ENCODE measurements around the gene DEGS2.

DEGS2 gene

DNA sequence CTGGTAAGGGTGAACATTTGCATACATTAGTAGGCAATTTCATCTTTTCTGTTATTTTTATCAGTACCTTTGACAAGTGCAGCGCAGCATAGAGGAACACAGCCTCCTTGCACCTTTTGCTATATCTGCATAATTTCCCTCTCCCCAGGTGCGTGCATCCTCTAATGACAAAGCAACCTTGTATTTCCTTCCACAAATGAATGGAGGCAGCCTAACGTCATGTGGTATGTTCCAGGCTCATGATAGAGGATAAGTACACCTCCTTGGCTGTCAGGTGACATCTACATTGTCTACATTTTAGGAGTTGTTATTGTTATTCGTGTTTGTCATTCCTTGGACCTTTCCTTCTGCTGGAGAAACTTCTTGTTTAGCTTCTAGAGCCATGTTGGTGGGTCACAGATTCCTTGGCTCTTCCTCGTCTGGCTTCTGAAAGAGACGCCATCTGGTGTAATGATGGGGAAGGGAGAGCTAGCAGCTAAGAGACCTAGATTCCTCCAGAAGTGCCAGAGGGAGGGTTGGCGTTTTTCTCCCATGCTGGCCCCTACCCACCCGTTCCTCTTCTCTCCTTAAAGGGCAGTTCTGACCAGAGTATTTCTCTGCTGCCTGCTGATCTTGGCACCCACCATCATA is 57.2 kb downstream of the DEGS2 start:
- no peak for FAIRE-seq

DNA sequence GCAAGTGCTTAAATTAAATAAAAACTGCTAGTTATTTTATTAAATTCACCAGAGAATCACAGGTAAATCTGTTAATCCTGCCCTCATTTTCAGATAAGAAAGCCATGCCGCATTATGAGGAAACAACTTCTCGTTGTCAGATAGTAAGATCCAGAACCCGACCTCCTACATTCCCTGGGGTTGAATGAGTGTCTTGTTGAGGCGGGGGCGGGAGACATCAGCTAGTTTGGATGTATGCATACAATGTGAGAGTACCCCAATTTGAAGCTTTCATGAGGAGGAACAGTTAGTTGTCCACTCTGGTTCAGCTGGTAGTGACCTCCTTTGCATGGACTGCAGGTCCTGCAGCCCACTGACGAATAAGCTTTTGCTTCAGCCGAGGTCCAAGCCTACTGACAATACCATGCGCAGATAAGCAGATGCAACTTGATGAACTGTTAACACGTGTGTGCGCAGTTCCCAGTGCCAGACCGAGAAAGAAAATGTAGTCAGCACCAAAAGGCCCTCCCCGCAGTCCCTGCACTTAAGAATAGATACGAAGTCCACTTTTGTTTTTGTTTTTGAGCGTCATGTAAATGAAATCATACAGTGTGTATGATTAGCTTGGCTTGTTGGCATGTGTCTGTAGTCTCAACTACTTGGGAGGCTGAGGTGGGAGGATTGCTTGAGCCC is 59.3 kb downstream of the DEGS2 start:
- FAIRE-seq: no peak
- DNase-seq (ENCODE audit: extremely low spot score, insufficient read length, low read depth): no peak

More for the DNA sequence above, 57.2 kb downstream of the DEGS2 start:
- DNase-seq (ENCODE audit: extremely low spot score, insufficient read length, low read depth): no peak

GRCh38 chr14:100098171-100098570 is 61.3 kb downstream of the DEGS2 start:
- FAIRE-seq: no peak
- DNase-seq (ENCODE audit: extremely low spot score, insufficient read length, low read depth): no peak

GRCh38 chr14:100096656-100097055 is 62.8 kb downstream of the DEGS2 start:
- FAIRE-seq (no peak), DNase-seq (ENCODE audit: extremely low spot score, insufficient read length, low read depth) (no peak)
